HuH-7 (cell line): ENCODE data around the gene HSPG2.
"Not testable (repeated sequence)": the region's sequence is repeated elsewhere in the genome, so short reads cannot be mapped to it uniquely, and the experiment has no call there.

Source experiments
- DNase-seq: peaks from one replicate; pipeline ENCODE4 v3.0.0; 2011; ENCODE audit warnings: low spot score

HSPG2 gene

DNA sequence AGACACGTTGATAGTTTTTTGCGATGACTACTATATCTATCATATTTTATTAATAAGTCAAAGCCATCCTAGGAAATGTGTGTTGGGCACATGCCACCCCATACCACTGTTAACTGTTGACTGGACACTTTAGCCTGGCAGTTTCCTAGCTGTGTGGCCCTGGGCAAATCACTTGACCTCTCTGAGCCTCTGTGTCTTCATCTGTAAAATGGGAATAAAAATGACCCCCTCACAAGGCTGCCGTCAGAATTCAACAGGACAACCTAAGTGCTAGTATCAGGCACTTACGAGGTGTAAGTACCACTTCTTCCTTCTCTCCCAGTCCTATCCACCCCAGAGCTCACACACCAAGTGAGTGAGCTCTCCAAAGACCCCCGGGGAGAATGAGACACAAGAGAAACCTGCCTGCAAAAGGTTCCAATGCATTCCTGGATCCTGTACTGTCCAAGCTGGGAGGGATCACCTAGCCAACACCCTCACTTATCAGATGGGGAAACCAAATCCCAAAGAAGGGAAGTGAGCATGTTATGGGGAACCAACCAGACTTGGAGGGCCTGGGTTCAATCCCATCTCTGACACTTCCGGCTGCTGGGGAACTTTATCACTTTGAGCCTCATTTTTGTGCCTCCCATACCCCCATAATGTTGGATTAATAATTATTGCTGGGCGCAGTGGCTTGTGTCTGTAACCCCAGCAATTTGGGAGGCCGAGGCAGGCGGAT lies 24.9 kb downstream of the HSPG2 start:
- DNase-seq, result no peak

DNA sequence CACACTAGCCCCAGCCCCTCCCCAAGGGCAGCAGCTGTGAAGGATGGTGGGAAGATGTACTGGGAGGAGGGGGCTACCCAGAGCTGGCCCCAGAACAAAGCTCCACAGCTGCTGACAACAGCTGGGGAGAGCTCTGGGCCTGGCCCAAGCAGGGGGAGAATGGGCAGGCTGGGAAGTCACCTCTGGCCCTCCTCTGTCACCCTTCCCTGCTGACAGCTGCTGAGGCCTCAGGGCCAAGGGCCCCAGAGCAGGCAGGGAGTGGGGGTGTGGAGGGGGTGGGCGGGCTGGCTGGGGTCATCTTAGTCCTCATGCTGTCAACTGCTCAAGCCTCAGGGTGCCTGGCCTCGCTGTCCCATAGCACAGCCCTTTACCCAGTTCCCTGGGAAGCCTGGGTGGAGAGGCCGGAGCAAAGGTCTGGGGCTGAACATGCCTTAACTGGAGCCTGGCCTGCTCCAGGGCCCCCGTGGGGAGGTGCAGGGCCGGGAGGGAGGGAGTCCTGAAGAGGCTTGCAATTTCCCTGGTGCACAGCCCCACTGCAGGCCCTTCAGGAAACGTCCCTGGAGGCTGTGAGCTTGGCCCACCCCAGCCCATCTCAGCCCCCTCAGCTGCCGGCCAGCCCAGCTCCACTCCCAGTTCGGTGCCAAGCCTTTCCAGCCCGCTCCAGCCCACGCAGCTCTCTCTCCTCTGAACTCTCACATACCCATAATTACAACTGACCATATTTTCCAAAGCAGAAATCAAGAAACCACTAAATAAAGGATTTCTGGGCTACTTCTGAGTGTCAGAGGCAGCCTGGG lies 25.7 kb downstream of the HSPG2 start:
- DNase-seq, result peak; percentile 67

DNA sequence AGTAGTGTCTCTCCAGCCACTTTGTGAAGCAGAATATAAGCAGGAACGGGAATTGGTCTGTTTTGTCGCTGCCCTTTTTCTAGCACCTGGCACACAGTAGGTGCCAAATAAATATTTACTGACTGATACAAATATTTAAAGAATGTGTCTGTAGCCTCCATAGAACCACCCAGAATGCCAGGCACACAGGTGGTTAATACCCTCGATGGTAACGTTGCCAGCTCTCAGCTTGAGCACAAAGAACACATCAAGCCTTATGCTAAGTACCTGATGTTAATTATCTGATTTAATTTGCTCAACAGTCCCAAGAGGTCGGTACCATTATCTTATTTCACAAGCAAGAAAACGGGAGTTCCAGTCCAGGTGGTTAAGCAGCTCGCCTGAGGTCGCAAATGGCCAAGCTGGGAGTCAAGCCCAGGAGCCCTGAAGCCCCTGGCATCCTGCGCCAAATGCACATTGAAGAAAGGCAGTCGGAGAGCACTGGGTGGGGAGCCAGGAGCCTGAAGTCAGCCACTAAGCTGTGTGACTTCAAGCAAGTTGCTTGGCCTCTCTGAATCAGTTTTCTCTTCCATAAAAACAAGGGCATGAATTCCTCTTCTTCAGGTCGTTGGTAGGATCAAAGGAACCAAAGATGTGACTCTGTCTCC lies 26.4 kb downstream of the HSPG2 start:
- DNase-seq, result no peak

DNA sequence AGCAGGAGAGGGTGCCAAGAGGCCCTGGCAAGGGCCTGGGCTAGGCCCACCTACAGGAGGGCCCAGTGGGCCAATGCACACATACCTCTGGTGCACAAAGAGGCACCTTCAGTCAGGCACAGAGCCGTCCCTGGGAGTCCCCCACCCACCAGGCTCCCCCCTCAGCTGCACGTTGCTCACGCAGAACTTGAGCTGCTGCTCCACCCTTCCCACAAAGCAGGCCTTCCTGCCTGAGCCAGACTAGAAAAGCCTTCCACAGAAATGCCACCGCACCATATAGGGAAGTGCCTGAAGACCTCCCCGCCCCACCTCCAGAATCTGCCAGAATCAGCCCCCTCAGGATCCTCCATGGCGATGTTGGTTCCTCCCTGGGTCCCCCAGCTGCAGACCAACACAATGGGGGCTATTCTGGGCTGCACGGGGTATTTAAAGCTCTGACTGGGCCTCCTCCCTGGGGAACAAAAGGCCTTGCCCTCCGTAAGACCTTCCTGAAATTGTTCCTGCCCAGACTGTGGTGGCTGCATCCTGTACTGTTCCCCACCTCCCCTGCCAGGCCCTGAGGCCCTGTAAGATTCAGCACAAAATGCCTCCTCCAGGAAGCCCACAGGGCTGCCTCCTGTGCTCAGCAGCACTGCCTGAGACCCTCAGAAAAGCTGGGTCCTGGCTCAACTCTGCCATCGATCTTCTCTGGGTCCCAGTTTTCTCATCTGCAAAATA lies 27.2 kb downstream of the HSPG2 start:
- no peak for DNase-seq

DNA sequence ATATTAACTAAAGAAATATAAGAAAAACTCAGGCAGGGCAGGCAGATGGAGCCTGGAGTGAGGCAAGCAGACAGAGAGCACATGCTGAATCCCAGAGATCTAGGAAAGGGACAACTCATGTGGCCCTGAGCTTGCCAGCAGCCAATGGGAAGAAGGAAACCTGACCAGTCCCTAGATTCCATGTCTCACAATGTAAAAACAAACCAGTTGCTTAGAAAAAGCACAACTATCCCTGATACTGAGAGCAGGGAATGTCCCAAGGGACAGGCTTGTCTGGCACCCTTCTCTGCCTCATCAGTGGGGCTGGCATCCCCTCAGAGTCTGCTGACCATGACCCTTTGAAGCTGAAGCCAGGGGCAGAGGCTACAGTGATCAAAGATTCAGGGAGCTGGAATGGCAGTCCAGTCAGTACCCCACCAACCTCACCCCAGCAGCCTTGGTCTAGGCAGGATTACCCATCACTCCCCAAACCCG lies 27.8 kb downstream of the HSPG2 start:
- no peak for DNase-seq

DNA sequence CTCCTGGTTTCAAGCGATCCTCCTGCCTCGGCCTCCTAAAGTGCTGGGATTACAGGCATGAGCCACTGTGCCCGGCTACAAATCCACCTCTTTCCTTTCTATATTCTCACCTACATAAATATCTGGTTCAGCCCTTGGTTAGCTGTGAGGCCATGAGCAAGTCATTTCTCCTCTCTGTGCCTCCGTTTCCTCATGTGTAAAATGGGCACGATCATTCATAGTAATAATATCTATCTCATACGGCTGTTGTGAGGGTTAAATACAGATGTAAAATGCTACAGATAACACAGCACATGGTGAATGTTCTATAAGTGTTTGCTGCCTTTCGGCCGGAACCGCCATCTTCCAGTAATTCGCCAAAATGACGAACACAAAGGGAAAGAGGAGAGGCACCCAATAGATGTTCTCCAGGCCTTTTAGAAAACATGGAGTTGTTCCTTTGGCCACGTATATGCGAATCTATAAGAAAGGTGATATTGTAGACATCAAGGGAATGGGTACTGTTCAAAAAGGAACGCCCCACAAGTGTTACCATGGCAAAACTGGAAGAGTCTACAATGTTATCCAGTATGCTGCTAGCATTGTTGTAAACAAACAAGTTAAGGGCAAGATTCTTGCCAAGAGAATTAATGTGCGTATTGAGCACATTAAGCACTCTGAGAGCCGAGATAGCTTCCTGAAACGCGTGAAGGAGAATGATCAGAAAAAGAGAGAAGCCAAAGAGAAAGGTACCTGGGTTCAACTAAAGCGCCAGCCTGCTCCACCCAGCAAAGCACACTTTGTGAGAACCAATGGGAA lies 29.2 kb downstream of the HSPG2 start:
- not testable (repeated sequence) for DNase-seq

DNA sequence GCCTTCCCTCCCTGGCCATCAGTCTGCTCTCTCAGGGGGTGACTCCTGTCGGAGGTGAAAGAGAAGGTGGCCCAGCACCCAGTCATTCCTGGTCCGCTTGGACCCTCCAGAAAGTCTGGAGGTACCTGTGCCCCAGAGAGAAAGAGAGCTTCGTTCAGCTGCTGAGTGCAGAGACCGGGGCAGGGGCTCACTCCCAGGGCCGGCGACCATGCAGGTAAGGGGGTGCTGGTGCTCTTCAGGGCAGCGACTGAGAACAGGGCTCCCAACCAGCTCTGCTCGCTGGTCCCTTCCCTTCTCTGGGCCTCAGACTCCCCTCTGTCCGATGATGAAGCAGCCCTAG lies 30.1 kb downstream of the HSPG2 start:
- DNase-seq, result no peak

DNA sequence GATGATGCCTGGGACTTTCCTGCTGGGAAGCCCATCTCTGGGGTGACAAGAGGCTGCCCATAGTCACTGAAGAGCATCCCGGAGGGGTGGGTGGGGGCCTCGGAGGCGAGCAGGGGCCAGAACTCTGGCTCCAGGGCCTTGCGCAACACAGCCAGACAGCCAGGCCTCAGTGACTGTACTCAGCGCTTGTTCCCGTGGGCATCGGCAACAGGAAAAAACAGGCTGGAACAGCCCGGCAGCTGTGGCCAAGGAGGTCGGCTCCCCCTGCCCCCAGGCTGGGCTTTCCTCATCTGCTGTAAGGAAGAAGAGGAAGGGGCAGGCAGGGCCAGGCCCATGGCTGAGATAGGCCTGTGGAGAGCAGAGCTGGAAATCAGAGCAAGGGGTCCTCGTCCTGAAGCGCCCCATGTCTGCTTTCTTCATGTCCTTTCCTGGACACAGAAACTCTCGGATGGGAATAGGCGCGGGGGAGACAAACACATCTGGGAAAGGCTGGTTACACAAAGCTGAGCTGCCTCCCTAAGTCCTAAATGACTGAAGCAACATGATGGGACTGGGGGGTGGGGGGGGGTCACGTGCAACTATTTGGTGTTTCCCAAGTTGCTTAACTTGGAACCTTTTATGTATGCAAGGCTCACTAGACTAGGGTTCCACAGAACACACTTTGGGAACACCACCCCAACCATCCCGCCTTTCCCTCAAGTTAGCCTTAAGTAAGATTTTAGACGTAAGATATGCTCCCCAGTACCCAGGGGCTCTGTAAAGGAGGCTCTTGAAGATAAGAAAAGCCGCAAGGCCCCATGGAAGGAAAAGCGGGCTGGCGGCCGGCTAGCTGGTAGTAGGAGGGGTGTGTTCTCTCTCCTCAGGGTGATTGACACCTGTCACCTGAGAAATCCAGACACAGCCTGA lies 30.7 kb downstream of the HSPG2 start:
- no peak for DNase-seq

DNA sequence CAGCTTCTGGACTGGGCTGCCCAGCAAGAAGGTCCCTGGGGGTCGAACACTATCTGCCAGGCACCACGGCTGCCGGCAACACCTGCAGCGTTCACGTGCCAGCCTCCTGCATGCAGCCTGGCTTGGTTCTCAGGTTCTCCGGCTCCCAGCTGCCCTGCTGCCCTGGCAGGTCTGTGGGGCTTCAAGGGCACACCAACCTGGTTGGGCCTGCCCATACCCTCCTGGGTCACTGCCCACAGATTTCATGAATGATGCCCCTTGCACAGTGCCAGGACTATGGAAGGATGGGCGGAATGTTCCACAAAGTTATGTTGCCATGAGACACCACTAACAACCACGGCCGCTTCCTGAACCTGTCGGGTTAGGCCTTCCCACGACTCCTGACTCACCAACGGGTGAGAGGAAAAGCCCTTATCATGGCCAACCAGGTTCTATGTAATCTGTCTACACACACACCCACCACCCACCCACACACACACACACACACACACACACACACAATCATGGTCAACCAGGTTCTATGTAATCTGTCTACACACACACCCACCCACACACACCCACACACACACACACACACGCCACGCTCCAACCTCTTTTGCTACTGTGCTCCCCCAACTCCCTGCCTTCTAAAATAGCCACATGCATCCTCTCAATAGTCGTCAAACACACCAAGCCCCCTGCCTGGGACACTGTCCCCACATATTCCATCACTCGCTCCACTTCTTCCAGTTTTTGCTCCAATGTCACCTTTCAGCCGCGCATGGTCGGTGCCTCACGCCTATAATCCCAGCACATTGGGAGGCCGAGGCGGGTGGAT lies 32.2 kb downstream of the HSPG2 start:
- no peak for DNase-seq

DNA sequence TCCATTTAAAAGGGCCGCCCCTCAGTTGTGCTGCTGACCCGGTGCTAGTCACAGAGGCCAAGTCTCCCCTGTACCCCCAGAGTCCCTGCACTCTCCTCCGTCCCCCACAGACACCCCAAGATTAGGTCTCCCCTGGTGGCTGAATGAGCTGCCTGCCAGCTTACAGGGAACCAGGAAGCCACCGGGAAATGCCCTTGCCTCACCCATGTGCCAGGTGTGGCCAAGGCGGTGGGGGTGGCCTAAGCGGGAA lies 32.7 kb downstream of the HSPG2 start:
- DNase-seq, result no peak

DNA sequence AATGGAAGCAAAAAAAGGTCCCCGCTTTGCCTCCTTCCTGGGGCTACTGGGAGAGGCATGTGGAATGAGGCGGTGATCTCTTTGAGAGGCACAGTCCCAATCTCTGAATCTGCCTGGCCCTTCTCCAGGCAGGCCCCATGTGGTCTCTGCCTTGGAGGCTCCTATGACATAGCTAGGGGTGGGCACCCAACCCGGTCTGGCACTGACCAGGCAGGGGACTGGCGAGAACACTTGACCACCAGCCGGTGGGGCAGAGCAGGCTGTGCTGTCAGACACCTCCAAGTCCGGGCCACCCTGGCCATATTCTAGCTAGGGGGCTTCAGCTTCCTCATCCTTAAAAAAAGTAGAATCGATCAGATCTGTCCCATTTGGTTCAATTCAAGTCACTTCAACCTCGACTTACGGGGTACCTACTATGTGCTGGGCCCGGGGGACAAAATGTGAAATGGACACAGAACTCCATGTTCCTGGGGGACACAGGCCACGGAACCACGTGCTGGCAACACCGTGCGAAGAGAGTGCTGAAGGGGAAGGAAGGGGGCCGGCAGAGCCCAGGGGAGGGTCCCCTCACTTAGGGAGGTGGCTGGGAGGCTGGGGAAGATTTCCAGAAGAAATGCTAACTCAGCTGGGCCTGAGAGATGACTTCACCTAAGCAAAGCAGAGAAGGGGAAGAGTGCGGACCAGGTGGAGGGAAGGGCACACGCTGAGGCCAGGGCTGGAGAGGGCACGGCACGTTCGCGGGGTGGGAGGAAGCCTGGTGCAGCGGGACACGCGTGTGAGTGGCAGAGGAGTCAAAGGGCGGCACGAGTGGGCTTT lies 33.3 kb downstream of the HSPG2 start:
- no peak for DNase-seq

DNA sequence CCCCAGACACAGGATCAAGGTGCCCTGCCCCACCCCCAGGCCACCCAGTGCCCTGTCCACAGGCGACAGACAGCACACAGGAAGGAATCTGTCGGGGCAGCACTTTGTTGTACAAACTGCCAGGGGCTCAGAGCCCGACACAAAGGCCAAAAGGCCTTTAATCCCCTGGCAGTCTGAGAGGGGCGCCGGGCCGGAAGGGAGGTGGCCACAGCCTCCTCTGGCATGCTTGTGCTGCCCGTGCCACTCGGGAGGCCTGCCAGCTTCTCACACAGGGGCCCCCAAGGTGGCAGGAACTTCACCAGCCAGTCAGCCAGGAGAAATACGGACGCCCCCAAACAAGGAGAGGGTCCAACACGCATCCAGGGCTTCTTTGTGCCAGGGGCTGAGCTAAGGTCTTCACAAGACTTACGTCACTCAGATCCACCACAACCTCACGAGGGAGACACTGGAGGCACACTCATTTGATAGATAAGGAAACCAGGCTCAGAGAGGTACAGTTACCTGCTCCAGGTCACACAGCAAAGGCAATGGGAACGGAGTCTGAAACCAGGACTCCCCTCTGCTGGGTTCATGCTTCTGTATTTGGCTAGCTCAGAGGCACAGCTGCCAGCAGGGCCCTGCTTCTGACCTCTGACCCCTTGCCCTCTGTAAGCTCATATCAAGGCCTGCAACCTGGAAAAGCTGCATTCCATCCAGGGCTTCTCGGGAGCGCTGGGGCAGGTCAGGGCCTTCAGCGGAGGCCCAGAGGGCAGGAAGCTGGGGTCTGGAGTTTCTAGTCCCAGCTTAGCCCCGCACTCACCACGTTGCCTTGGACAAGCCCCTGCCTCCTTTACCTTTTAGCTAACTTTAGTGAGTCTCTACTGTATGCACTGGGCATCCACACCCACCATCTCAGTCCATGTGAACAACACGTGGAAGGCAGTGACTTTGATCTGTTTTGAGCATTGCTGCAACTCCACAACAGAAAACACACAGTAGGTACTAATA lies 34.8 kb downstream of the HSPG2 start:
- no peak for DNase-seq

DNA sequence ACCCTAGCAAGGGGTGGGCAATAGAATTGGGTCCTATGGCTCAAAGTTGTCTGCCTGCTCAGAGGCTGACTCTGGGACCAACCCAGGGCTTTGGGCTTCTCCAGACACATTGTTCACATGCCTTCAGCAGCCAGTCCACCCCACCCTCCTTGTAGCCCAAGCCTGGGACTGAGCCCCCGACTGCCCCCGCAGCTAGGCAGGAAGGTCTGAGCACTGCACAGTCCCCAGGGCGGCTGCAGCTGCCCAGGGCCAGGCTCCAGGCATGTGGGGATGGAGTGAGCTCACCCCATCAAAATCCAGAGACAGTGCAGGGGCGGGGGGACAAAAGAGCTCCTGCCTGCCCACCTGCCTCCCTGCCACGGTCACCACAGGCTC lies 35.6 kb downstream of the HSPG2 start:
- DNase-seq, result no peak

DNA sequence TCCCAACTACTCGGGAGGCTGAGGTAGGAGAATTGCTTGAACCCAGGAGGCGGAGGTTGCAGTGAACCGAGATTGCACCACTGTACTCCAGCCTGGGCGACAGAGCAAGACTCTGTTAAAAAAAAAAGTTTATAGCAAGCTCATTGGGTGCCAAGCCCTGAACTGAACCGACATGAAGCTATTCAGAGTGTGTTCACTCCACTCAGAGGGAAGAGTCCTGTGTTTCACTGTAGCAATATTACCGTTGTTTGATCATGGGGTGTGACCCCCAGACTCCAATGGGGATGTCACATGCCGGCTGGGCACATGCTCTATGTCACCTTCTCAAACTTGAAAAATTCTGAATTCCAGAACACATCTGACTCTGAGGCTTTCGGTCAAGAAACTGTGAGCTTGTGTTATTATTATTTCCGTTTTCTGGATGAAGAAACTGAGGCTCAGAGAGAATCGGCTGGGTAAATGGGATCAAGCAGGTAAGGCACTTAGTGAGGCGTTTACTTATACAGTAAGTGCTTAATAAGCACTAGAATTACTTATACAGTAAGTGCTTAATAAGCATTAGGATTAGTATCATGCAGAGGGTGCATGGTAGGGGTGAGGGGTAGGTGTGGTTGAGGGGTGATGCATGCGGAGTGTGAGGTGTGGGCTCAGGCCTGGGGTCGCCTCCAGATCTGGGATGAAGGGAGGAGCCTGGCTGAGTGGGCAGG lies 36.2 kb downstream of the HSPG2 start:
- DNase-seq, result no peak

DNA sequence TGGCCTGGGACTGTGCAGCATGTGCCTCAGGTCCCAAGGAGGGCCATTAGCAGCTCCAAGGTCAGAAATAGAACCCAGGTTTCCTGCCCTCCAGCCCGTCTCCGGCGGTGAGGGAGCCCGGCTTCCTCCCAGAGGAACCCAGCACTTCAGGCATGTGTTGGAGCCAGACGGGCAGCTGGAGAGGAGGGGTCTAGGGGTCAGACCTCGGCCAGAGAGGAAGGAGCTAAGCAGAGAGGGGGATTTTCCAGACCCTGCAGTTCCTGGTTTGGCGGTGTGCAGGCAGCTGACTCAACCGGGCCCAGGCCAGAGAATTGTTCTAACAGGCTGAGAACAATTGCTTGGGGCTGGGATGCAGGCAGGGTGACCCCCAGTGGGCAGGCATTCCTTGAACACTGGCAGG lies 37.1 kb downstream of the HSPG2 start:
- DNase-seq, result no peak

DNA sequence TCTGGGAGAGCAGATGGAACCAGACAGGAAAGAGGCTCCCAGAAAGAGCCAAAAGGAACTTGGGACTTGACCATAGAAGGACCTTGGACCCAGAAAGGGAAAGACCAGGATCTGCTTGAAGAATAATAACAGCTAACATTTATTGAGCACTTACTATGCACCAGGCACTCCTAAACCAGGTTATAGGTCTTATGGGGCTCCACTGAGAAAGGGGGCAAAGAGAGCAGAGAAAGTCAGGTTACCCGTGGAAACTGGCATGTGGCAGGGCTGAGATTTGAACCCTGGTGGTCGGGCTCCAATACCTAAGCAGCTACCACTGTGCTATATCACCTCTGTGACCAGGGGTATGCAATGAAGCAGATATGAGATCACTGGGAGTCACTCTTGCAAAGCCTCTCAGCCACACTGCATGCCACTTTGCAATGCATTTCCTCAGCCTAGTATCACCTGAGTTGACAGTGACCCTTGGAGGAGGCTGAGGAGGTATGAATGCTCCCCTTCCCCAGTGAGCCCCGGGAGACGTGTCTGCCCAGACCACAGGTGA lies 37.8 kb downstream of the HSPG2 start:
- DNase-seq, result no peak
